AG09319 (cell line): ENCODE data around the gene PDPN.

Experiments
- DNase-seq: peaks from one replicate; pipeline ENCODE4 v3.0.0-alpha.2; 2010; ENCODE audit warnings: low read depth; ENCODE audit errors: extremely low read depth
- CTCF ChIP-seq: IDR thresholded peaks from 2 replicates; pipeline ENCODE4 v1.5.1; 2011; ENCODE audit warnings: low read depth, mild to moderate bottlenecking, inconsistent platforms, low read length, moderate library complexity

Gene PDPN

GRCh38 chr1:13646521-13646920, 62.9 kb downstream of the PDPN start:
- DNase-seq, result no peak

GRCh38 chr1:13651279-13651678, 67.6 kb downstream of the PDPN start:
- no peak for DNase-seq
- no peak for TF ChIP-seq CTCF

More at GRCh38 chr1:13646521-13646920, 62.9 kb downstream of the PDPN start:
- no peak for TF ChIP-seq CTCF

- no peak for TF ChIP-seq CTCF
- no peak for DNase-seq
Observed at GRCh38 chr1:13652238-13652637, 68.6 kb downstream of the PDPN start.

- peak; percentile 4 for DNase-seq
- no peak for TF ChIP-seq CTCF
Observed at GRCh38 chr1:13661539-13661938, 77.9 kb downstream of the PDPN start.

GRCh38 chr1:13662493-13662892, 78.9 kb downstream of the PDPN start:
- DNase-seq, result peak; percentile 23
- no peak for TF ChIP-seq CTCF

- TF ChIP-seq CTCF, result no peak
- no peak for DNase-seq
Observed at GRCh38 chr1:13663969-13664368, 80.3 kb downstream of the PDPN start.

- no peak for DNase-seq
- TF ChIP-seq CTCF, result no peak
Observed at GRCh38 chr1:13664451-13664850, 80.8 kb downstream of the PDPN start.

GRCh38 chr1:13666317-13666716, 82.7 kb downstream of the PDPN start:
- DNase-seq, result no peak
- TF ChIP-seq CTCF, result no peak
